T-helper 17 cell (primary cell): ENCODE results near the gene LMF1. TPM values are rescaled to one million over a fixed set of nuclear protein-coding genes. Genes with fewer than 3 reads are reported as not detected.
A peak's percentile ranks its signal among the peaks of the same experiment; 100 is the strongest.

Experiments used
- ATAC-seq: fragments of 150-1000 bp; cut with Tn5 transposase; 2 replicates; pipeline ENCODE4 v1.10.0; 2021; ENCODE audit warnings: mild to moderate bottlenecking, moderate library complexity
- DNase-seq, 3 donors: peaks; one replicate each; pipeline versions ENCODE4 v3.0.0 to v3.0.0-alpha.2; 2020 to 2021
- H3K9me3 ChIP-seq: one replicate; pipeline ENCODE4 v1.7.0; 2013; ENCODE audit warnings: low read length, mild to moderate bottlenecking; ENCODE audit not compliant: control insufficient read depth, poor library complexity, severe bottlenecking
- H3K27ac Mint-ChIP-seq: one replicate; pipeline ENCODE4 v1.8.0; 2022; ENCODE audit warnings: mild to moderate bottlenecking, moderate library complexity, mixed read lengths
- H3K27me3 Mint-ChIP-seq: one replicate; pipeline ENCODE4 v1.8.0; 2022; ENCODE audit warnings: mixed read lengths
- H3K36me3 Mint-ChIP-seq: one replicate; pipeline ENCODE4 v1.8.0; 2022; ENCODE audit warnings: low read depth, mixed read lengths
- H3K4me1 Mint-ChIP-seq: one replicate; pipeline ENCODE4 v1.8.0; 2022; ENCODE audit warnings: mild to moderate bottlenecking, mixed read lengths
- H3K4me3 Mint-ChIP-seq: one replicate; pipeline ENCODE4 v1.8.0; 2022; ENCODE audit warnings: mild to moderate bottlenecking, moderate library complexity, mixed read lengths
- total RNA-seq, 4 donors: library from RNA in 2 of 4; stranded (reverse) in 2 of 4; gene quantifications; one replicate each; pipeline ENCODE4 v1.2.3 and lab custom pipeline; 2022 to 2026

The LMF1 gene
- total RNA-seq, 2 donors from 2014 or later = 44.4 to 45.6 TPM

DNA sequence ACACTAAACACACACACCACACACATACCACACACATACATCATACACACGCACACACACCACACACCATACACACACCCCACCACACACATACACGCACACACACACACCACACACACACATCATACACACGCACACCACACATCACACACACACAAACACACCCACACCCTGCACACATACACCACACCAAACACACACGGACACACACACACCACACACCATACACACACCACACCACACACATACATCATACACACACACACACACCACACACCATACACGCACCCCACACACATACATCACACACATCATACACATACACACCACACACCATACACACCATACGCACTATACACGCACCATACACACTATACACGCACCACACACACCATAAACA is 7.1 kb upstream of the LMF1 start:
- Mint-ChIP-seq H3K36me3 (peaks cover 3% of the 10 kb centered on the region), H3K4me3 (no peak overlapping the region), H3K4me1 (peaks cover 11% of the 10 kb centered on the region), H3K27ac (no peak overlapping the region), H3K27me3 (no peaks in the 10 kb centered on the region)
- no peaks in the 10 kb centered on the region for H3K9me3 ChIP-seq
- DNase-seq (no peak), ATAC-seq (no peak)

DNA sequence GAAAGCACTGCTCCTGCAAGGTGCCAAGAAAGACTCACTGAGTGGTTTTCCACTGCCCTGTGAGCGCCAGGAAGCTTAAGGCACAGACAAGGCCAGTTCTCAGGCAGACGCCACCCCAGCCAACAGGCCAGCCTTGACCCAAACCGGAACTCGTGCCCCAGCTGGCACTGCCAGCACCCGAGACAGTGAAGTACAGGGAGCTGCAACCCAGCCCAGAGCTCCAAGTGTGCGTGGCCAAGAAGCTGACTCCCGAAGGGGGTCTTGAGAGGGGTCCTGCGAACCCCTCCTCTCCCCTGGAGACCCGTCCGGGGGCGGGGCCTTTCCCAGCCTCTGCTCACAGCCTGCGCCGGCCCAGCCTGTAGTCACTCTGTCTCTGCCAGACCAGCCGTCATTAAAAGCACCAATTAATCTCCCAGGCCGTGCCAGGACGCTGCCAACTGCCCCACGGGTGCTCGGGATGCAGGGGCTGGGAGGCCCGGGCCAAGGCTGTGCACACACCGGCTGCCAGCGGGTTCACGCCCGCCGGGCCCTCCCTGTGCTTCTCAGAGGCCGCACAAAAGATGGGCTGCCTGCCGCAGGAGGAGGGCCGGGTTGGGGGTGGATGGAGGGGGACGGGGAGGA is 6.4 kb upstream of the LMF1 start:
- no peak for ATAC-seq
- no peaks in the 10 kb centered on the region for H3K9me3 ChIP-seq
- Mint-ChIP-seq H3K27me3 (no peaks in the 10 kb centered on the region), H3K27ac (no peak overlapping the region), H3K36me3 (peaks cover 3% of the 10 kb centered on the region), H3K4me3 (no peak overlapping the region), H3K4me1 (peaks cover 11% of the 10 kb centered on the region)
- no peak for DNase-seq

DNA sequence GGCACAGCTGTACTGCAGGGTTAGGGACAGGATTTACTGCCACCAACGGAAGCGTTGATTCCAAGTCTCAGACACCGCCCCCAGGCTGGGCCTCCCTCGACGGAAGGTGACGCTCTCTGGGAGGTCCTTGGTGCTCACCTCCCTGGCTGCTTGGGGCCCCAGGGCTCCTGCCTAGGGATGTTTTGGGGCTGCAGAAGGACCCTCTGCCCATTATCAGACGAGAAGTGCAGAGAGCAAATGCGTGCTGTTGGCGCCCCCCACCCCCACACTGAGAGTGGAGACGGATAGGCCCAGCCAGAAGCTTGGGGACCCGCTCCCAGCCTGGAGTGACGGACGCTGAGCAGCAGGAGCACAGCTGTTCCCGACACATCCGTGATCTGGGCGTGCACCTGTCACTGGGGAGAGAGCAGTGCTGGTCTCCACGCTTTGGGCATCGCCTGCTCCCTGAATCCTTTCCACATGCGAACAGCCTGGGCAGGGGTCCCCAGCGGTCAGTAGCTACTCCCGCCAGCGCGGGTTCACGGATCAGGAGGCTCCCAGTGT is 5.7 kb upstream of the LMF1 start:
- DNase-seq = no peak
- peaks cover 13% of the 10 kb centered on the region for H3K4me1 Mint-ChIP-seq
- H3K27me3 Mint-ChIP-seq = no peaks in the 10 kb centered on the region
- H3K27ac Mint-ChIP-seq = no peak overlapping the region
- H3K9me3 ChIP-seq = no peaks in the 10 kb centered on the region
- H3K36me3 Mint-ChIP-seq = peaks cover 3% of the 10 kb centered on the region
- peak overlapping the region; percentile 12 for H3K4me3 Mint-ChIP-seq
- ATAC-seq = peak; percentile 65

DNA sequence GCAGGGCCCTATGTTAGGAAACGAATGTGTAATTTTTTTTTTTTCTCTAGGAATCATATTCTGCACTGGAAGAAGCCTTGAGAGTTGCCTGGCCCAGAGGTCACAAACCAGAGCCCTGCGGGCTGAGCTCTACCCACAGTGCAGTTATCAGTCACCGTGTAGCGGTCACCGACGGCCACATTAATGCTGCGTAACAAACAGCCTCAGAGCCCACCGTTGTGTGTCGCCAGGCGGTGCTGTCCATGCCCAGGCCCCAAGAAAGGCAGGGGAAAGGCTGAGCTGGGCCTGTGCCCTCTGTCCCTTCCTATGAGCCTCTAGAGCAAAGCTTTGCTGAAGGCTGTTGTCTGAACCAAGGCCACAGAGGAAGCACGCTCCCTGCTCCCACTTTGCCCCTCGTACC is 4.5 kb upstream of the LMF1 start:
- Mint-ChIP-seq H3K27ac (no peak overlapping the region), H3K4me1 (peaks cover 12% of the 10 kb centered on the region), H3K36me3 (no peaks in the 10 kb centered on the region), H3K4me3 (no peak overlapping the region), H3K27me3 (no peaks in the 10 kb centered on the region)
- DNase-seq (no peak), ATAC-seq (no peak)
- H3K9me3 ChIP-seq = no peaks in the 10 kb centered on the region

DNA sequence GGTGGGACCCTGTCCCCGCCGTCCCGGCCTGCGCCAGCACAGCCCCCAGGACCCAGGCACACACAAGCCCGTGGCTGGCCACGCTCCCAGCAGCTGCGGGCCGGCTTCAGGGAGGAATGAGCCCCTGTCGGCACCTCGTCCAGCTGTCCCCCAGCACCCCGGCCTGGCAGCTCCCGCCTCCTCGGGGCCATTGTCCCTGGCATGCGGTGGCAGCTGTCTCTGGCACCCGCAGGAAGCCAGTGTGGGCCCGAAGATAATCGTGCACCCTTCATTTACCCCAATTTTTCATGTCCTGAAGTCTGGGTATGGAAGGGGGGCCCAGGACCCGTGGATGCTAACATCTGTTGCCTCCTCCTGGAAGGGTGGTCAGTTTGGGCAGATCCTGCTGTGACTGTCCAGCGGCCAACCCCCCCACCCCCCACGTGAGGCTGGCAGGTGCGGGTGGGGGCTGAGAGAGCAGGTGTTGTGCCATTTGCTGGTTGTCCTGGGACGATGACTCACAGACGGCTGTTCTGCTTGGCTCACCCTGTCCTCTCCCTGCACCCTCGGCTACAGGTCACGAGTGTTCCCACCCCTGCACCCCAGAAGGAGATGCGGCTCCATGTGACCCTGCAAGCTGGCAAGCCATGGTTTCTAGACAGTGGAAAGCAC is 4.0 kb upstream of the LMF1 start:
- Mint-ChIP-seq H3K36me3 (no peaks in the 10 kb centered on the region), H3K4me1 (peaks cover 12% of the 10 kb centered on the region), H3K4me3 (no peak overlapping the region), H3K27me3 (no peaks in the 10 kb centered on the region), H3K27ac (no peak overlapping the region)
- ATAC-seq = no peak
- DNase-seq = no peak
- H3K9me3 ChIP-seq = no peaks in the 10 kb centered on the region

DNA sequence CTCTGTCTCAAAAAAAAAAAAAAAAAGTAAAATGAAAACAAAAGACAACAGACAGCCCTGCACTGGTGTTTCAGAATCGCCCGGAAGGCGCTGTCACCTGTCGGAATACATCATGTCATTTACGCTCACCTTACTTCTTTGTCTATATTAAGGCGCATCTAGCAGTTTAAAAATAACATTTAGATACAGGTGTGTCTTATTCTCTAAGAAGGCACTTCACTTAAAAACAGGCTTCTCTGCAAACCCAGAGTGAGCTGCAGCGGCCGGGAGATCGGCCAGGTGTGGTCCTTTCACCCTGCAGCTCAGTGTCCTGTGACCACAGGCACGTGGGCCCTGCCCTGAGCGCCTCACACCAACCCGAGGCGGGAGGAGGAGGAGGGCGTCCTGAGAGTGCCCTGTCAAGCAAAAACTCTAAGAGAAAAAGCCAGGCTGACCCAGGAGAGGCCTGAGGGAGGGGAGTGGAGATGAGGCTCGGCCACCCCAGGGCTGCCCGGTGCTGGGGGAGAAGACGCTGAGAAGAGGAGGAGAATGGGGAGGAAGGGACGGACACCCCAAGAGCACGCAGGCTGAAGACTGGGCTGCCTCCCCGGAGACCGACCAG is 3.3 kb upstream of the LMF1 start:
- no peaks in the 10 kb centered on the region for H3K9me3 ChIP-seq
- no peak for DNase-seq
- peaks cover 12% of the 10 kb centered on the region for H3K4me1 Mint-ChIP-seq
- H3K4me3 Mint-ChIP-seq = no peak overlapping the region
- no peak for ATAC-seq
- H3K27me3 Mint-ChIP-seq = no peaks in the 10 kb centered on the region
- H3K36me3 Mint-ChIP-seq = no peaks in the 10 kb centered on the region
- H3K27ac Mint-ChIP-seq = no peak overlapping the region

DNA sequence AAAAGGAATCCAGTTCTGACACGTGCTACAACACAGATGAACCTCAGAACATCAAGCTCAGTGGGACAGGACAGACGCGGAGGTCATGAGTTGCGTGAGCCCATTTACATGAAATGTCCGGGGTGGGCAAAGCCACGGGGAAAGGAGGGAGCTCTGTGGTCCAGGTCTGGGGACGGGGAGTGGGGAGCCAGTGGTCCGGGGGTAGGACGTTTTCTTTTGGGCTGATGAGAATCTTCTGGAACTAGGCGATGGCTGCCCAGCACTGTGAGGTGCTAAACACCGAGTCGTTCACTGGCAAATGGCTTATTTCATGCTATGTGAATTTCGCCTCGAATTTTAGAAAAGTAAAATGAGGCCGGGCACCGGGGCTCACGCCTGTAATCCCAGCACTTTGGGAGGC is 2.6 kb upstream of the LMF1 start:
- peaks cover 12% of the 10 kb centered on the region for H3K4me1 Mint-ChIP-seq
- ATAC-seq (no peak), DNase-seq (no peak)
- H3K9me3 ChIP-seq = no peaks in the 10 kb centered on the region
- H3K27ac Mint-ChIP-seq = peak overlapping the region; percentile 70
- H3K27me3 Mint-ChIP-seq = no peaks in the 10 kb centered on the region
- no peaks in the 10 kb centered on the region for H3K36me3 Mint-ChIP-seq
- H3K4me3 Mint-ChIP-seq = no peak overlapping the region

DNA sequence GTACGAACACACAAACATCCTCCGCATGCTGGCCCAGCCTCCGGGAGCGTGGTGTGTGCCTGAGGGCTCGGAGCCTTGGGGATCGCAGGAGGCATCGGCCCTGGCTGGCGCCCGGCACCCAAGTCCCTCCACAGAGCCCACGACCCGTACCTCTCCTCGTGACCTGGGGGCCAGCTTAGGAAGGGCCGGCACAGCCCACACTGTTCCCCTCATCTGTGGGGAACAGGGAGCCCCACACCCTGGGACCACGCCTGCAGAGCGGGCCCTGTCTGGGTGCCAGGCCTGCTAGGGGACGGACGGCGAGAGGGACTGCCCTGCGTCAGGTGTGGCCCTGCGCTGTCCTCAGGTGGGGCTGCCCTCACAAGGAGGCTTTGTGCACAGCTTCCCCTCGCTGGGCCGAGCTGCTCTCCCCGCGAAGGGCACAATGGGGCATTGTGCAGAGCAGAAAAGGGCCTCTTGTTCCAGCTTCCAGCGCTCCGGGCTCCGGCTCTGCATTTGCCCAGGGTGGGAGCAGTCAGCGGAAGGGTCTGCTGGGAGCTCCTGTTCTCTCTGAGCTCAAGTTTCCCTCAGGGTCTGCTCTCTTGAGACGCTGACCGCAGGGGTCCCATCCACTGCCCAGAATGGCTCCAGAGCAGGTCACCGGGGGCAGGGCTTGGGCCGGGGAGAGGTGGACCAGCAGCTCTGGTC is 1.7 kb upstream of the LMF1 start:
- Mint-ChIP-seq H3K4me3 (no peak overlapping the region), H3K27me3 (no peaks in the 10 kb centered on the region), H3K36me3 (no peaks in the 10 kb centered on the region), H3K4me1 (peaks cover 5% of the 10 kb centered on the region), H3K27ac (no peak overlapping the region)
- DNase-seq (no peak), ATAC-seq (no peak)
- no peaks in the 10 kb centered on the region for H3K9me3 ChIP-seq

DNA sequence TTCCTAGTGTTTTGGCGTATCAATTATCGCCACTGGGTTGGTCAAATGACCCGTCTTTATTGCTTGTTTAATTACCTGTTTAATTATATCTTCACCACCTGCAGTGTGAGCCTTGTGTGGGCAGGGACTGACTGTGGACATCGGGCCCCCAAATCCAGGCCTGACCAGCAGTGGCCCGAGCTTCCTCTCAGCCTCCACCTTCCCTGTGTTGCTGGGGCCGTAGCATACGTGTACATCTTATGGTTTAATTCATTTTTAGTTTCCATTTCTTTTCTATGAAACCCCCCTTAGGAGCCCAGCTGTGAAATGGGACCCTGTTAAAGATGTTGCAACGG is 1.2 kb upstream of the LMF1 start:
- H3K27me3 Mint-ChIP-seq = no peaks in the 10 kb centered on the region
- H3K4me3 Mint-ChIP-seq = peak overlapping the region; percentile 80
- H3K4me1 Mint-ChIP-seq = peaks cover 5% of the 10 kb centered on the region
- H3K27ac Mint-ChIP-seq = no peak overlapping the region
- no peaks in the 10 kb centered on the region for H3K36me3 Mint-ChIP-seq
- H3K9me3 ChIP-seq = no peaks in the 10 kb centered on the region
- ATAC-seq (no peak), DNase-seq (no peak)

DNA sequence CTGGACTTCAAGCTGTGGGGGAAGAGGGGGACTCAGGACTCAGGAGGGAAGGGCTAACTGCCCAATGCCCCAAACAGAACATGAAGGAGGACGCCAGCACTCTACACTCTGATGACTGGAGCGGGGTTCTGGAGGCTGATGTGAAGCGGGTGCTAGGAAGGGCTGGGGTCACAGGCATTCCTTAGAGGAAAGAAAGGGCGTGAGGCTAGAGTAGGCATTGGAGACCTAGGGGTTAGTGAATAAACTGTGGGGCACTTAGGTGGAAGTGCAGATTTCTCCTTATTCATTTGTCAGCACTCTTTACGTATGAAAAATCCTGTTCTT is 760 bp upstream of the LMF1 start:
- Mint-ChIP-seq H3K4me1 (peaks cover 3% of the 10 kb centered on the region), H3K27ac (no peak overlapping the region), H3K36me3 (no peaks in the 10 kb centered on the region), H3K4me3 (peak overlapping the region; percentile 80), H3K27me3 (no peaks in the 10 kb centered on the region)
- ATAC-seq (no peak), DNase-seq (no peak)
- H3K9me3 ChIP-seq = no peaks in the 10 kb centered on the region

DNA sequence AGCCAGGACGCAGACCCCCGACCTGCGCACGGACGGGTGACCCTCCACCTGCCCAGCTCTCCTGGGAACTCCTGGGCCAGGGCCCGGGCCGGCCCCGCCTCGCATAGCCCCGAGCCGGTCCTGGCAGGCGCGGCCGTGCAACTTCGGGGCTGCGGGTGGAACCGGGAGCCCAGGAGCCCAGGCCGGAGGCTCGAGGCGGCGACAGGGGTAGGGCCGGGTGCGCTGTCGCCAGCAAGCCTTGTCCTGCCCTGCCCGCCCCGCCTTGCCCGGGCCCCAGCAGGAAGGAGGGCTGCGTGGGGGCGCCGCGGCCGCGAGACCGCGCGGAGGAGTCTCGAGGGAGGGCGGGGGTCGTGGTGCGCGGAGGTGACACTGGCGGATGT is 408 bp downstream of the LMF1 start:
- H3K4me3 Mint-ChIP-seq = peak overlapping the region; percentile 81
- no peaks in the 10 kb centered on the region for H3K36me3 Mint-ChIP-seq
- H3K9me3 ChIP-seq = no peaks in the 10 kb centered on the region
- H3K27me3 Mint-ChIP-seq = no peaks in the 10 kb centered on the region
- DNase-seq (no peak), ATAC-seq (no peak)
- peaks cover 7% of the 10 kb centered on the region for H3K4me1 Mint-ChIP-seq
- H3K27ac Mint-ChIP-seq = no peak overlapping the region

DNA sequence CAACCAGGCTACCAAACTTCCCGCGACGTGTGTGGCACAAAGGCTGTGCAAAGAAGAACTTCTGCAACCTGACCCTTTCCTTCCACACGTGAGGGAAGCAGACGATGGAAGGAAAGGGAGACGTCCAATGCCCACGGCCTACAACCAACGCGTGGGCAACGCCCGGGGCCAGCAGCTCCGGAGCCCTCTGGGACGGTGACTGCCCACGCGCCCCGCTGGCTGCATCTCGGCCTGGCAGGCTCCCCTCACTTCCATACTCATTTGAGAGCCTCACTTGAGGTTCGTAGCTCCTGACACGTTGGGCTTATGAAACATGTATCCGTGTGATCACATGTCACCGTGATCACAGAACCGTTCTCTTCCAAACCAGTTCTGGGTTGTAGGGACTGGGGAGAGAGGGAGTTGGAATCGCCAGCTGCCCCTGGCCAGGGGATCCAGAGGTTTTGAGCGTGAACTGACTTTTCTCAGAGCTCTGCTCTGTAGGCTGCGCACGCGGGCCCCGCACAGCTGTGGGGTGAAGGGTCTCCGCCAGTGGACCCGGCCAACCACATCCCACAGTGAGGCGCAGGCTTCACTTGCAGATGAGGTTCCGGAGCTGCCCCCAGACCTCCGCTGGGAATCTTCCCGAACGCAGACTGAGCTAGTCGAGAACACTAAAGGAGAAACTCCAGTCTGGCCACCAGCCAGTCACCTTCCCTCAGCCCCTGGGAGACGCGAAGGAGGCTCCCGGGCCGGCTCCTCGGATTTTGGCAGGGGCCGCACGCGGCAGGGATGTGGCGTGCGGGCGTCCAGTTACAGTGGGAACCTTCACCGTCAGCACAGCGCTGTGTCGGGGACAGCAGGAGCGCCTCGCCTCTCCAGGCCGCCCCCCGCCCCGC is 1.0 kb downstream of the LMF1 start:
- Mint-ChIP-seq H3K4me1 (peaks cover 13% of the 10 kb centered on the region), H3K27ac (no peak overlapping the region), H3K27me3 (no peaks in the 10 kb centered on the region), H3K4me3 (peak overlapping the region; percentile 81), H3K36me3 (peaks cover under 1% of the 10 kb centered on the region)
- no peak for ATAC-seq
- H3K9me3 ChIP-seq = no peaks in the 10 kb centered on the region
- DNase-seq = no peak

DNA sequence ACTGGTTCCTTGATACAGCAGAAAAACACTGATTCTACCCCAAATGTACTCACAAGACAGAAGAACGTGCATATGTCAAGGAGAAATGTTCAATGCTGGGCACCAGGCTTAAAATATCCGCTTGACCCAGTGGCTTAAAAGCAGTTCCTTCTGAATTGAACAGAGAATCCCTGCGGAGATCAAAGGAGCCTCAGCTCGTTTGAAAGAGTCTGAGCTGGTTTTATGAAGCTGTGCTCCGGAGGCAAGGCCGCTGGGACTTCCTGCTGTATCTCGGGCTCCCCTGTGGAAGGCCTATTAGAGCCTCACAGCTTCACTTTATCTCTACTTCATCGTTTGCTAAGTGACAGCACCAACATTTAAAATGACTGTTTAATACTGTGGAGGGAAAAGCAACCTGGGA is 2.2 kb downstream of the LMF1 start:
- H3K36me3 Mint-ChIP-seq = peaks cover 2% of the 10 kb centered on the region
- no peak for DNase-seq
- no peaks in the 10 kb centered on the region for H3K9me3 ChIP-seq
- H3K27ac Mint-ChIP-seq = peak overlapping the region; percentile 47
- peak overlapping the region; percentile 74 for H3K4me3 Mint-ChIP-seq
- ATAC-seq = no peak
- H3K4me1 Mint-ChIP-seq = peaks cover 20% of the 10 kb centered on the region
- no peaks in the 10 kb centered on the region for H3K27me3 Mint-ChIP-seq
